Activated T-helper 1 cell treated with Interleukin-2 at 50 U/mL for 16 hours (primary cell): Measurements from ENCODE around the gene RNGTT.
A peak's percentile ranks its signal among the peaks of the same experiment; 100 is the strongest.
"Not testable (repeated sequence)": the region's sequence is repeated elsewhere in the genome, so short reads cannot be mapped to it uniquely, and the experiment has no call there.

Experiments used
- DNase-seq: peaks from one replicate; pipeline ENCODE4 v3.0.0-alpha.2; 2020; ENCODE audit warnings: low read depth

RNGTT gene

GRCh38 chr6:88963139-88964090 is at the start of gene RNGTT:
Gene RNGTT, minus strand, starts transcription at chr6:88963618. Its CDS starts 209 bp downstream, at chr6:88963409.
- peak; percentile 97 for DNase-seq

- DNase-seq, result no peak
Measured at GRCh38 chr6:89011436-89011835, 48.0 kb upstream of the RNGTT start.

- DNase-seq, result no peak
Measured at GRCh38 chr6:89010825-89011224, 47.4 kb upstream of the RNGTT start.

GRCh38 chr6:89009624-89010059 is 46.2 kb upstream of the RNGTT start:
- DNase-seq, result no peak

GRCh38 chr6:89008815-89009374 is 45.5 kb upstream of the RNGTT start:
- DNase-seq, result no peak

GRCh38 chr6:89008001-89008814 is 44.8 kb upstream of the RNGTT start:
- DNase-seq, result no peak

- no peak for DNase-seq
Measured at GRCh38 chr6:89007209-89008000, 44.0 kb upstream of the RNGTT start.

- no peak for DNase-seq
Measured at GRCh38 chr6:89002523-89002922, 39.1 kb upstream of the RNGTT start.

GRCh38 chr6:88997327-88997726 is 33.9 kb upstream of the RNGTT start:
- no peak for DNase-seq

- no peak for DNase-seq
Measured at GRCh38 chr6:88992741-88993552, 29.5 kb upstream of the RNGTT start.

- DNase-seq, result no peak
Measured at GRCh38 chr6:88989215-88989614, 25.8 kb upstream of the RNGTT start.

- no peak for DNase-seq
Measured at GRCh38 chr6:88987922-88988321, 24.5 kb upstream of the RNGTT start.

GRCh38 chr6:88985901-88986300 is 22.5 kb upstream of the RNGTT start:
- no peak for DNase-seq

GRCh38 chr6:88984606-88985005 is 21.2 kb upstream of the RNGTT start:
- no peak for DNase-seq

- no peak for DNase-seq
Measured at GRCh38 chr6:88984152-88984551, 20.7 kb upstream of the RNGTT start.

- no peak for DNase-seq
Measured at GRCh38 chr6:88983532-88983931, 20.1 kb upstream of the RNGTT start.

GRCh38 chr6:88983129-88983528 is 19.7 kb upstream of the RNGTT start:
- not testable (repeated sequence) for DNase-seq

GRCh38 chr6:88982720-88983119 is 19.3 kb upstream of the RNGTT start:
- no peak for DNase-seq

GRCh38 chr6:88975369-88975768 is 12.0 kb upstream of the RNGTT start:
- DNase-seq, result no peak

- DNase-seq, result no peak
Measured at GRCh38 chr6:88972504-88973423, 9.3 kb upstream of the RNGTT start.
